AG09309 (cell line): ENCODE results near the gene GARNL3.

Experiments used
- DNase-seq: peaks from one replicate; pipeline ENCODE4 v3.0.0-alpha.2; 2010; ENCODE audit warnings: low read depth
- H3K4me3 ChIP-seq: 2 replicates; pipeline ENCODE4 v1.5.1; 2011; ENCODE audit warnings: mild to moderate bottlenecking, low read depth, low read length, moderate library complexity; ENCODE audit not compliant: control insufficient read depth
- TF ChIP-seq, protein P1 (sequence below): IDR thresholded peaks from 2 replicates; pipeline ENCODE4 v1.5.1; 2011; ENCODE audit warnings: mild to moderate bottlenecking, low read depth, low read length, inconsistent platforms; ENCODE audit not compliant: insufficient read depth, control insufficient read depth; ENCODE audit errors: missing control alignments

GARNL3 gene

DNA sequence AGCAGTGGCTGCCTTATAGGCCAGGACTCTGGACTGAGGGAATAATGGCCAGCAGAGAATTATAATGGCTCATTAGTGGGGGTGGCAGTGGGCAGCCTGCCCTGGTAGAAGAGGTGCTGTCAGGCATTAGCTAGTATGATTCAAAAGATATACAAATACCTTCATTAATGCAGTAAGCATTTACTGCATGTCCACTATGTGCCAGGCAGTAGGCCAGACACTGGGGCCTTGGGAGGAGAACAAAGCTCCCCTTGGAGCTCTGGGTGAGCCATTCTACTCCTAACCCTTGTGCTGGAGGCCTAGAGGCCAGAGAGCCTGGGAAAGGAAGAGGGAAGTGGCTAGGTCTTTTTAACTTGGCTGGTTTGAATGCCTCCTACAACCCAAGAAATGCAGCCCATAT is 2.0 kb upstream of the GARNL3 start:
- no peak for DNase-seq
- TF ChIP-seq, protein P1, sequence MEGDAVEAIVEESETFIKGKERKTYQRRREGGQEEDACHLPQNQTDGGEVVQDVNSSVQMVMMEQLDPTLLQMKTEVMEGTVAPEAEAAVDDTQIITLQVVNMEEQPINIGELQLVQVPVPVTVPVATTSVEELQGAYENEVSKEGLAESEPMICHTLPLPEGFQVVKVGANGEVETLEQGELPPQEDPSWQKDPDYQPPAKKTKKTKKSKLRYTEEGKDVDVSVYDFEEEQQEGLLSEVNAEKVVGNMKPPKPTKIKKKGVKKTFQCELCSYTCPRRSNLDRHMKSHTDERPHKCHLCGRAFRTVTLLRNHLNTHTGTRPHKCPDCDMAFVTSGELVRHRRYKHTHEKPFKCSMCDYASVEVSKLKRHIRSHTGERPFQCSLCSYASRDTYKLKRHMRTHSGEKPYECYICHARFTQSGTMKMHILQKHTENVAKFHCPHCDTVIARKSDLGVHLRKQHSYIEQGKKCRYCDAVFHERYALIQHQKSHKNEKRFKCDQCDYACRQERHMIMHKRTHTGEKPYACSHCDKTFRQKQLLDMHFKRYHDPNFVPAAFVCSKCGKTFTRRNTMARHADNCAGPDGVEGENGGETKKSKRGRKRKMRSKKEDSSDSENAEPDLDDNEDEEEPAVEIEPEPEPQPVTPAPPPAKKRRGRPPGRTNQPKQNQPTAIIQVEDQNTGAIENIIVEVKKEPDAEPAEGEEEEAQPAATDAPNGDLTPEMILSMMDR = no peak
- no peak overlapping the region for H3K4me3 ChIP-seq

DNA sequence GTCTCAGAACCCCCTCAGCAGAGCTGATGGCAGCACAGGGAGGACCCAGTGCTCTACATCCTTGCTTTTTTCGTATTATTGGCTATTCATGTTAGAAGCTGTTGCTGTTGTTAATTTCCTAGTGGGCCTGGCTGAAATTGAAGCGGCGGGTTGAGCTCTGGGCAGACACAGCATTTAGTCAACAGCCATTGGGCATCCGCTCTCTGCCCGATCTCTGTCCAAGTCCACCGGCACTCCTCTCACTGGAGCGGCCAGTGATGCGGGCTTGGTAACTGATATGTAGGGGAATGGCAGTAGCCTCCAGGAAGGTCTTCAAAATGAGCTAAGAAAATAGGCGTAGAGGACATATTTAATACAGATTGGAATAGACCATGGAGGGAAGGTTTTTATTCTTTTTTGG is 1.3 kb upstream of the GARNL3 start:
- TF ChIP-seq, protein P1 = no peak
- no peak for DNase-seq

DNA sequence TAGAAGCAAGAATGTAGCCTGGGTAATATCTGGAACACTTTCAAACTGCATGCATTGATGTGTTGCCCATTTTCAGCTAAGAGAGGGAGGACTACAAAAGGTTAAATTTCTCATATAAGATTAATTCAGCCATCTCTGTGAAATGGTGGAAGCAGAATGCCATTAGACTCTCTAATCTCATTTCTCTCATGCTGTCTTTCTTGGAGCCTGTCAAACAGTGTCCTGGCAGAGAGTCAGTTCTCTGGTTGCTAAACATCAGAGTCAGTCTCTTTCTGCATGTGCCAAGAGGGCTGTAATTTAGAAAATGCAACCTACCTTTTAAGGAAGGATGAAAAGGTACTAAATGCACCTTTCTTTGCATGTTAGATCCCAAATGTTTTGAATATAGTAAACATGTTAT is 910 bp upstream of the GARNL3 start:
- TF ChIP-seq, protein P1 = no peak
- no peak for DNase-seq
- H3K4me3 ChIP-seq = no peak overlapping the region

More for the DNA sequence above, 1.3 kb upstream of the GARNL3 start:
- H3K4me3 ChIP-seq = no peak overlapping the region

DNA sequence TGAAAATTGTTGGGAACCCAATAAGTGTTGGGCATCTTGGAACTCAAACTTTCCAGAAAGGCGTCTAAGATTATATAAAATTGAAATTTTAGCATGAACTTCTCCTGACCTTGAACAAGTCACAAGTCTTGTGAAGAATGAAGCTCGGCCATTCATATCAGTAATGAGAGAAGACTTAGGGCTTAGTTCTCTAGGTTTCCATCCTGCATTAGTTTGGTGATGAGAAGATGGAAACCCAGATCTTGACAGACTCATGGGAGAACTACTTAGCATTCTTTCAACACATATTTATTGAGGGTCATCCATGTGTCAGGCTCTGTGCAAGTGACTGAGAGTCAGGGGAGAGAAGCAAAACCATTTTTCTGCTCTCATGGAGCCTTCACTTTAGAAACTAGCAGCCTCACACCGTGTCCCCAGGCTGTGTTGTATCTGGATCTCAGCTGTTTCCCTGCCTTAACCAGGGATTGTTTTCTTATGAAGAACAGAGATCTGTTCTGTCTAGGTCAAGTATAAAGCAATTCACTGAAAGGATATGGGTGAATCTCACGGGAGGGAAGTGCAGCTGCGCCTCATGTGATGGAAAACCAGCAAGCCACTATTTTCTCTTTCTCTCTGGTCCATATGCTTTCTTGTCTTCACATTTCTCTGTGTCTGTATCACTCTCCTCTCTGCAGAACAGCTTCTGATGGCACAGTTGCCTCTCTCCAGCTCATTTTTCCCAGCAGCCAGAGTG is 3.4 kb downstream of the GARNL3 start:
- no peak overlapping the region for H3K4me3 ChIP-seq
- DNase-seq = no peak
- TF ChIP-seq, protein P1 = no peak

DNA sequence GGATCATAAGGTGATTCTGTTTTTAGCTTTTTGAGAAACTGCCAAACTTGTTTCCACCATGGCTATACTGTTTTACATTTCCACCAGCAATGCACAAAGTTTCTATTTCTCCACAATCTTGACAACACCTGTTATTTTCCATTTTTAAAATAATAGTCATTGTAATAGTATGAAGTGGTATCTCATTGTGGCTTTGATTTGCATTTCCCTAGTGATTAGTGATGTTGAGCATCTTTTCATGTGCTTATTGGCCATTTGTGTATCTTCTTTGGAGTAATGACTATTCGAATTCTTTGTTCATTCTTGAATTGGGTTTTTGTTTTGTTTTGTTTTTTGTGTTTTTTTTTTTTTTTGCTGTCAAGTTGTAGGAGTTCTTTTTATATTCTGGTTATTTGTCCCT is 4.9 kb downstream of the GARNL3 start:
- TF ChIP-seq, protein P1 = no peak
- DNase-seq = no peak
- no peak overlapping the region for H3K4me3 ChIP-seq

DNA sequence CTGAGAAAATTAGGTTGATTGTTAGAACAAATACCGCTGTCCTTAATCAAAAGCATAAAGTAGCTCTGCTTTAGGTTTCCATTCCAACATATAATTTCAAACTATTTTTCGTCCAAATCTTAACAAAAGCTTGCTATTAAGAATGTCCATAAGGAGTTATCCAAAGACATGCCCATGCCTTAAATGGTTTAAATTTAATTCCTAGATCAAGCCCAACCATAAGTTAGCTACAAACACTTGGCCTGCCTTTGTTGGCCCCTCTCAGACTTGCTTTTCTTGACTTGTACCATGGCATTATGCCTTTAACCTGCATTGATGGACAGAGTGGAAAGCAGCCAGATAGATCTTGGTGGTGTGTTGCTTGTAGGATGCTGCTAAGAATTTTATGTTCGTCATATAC is 8.8 kb downstream of the GARNL3 start:
- TF ChIP-seq, protein P1 = no peak
- no peak overlapping the region for H3K4me3 ChIP-seq
- no peak for DNase-seq
